HEK293 (cell line): ENCODE measurements around the gene ATP6V0E2.

Source experiments
- HOXA7 ChIP-seq: sonication (generic); formaldehyde crosslinking; IDR thresholded peaks from 2 replicates; pipeline ENCODE4 v1.8.1; 2022; ENCODE audit warnings: missing genetic modification reagents, borderline replicate concordance
- SCRT1 ChIP-seq: fragments of 450-650 bp; formaldehyde crosslinking; IDR thresholded peaks from 2 replicates; pipeline ENCODE4 v1.5.1; 2016; ENCODE audit warnings: missing biosample characterization, missing genetic modification characterization, borderline replicate concordance
- SCRT2 ChIP-seq: fragments of 450-650 bp; formaldehyde crosslinking; IDR thresholded peaks from 2 replicates; pipeline ENCODE4 v1.5.1; 2016; ENCODE audit warnings: missing biosample characterization, missing genetic modification characterization
- YY1 ChIP-seq: fragments of 450-650 bp; formaldehyde crosslinking; IDR thresholded peaks from 2 replicates; pipeline ENCODE4 v1.5.1; 2018; ENCODE audit warnings: missing biosample characterization, missing genetic modification characterization
- ZBTB11 ChIP-seq: fragments of 450-650 bp; formaldehyde crosslinking; conservative IDR thresholded peaks from 2 replicates; pipeline ENCODE4 v1.5.1; 2016; ENCODE audit warnings: low read depth, missing biosample characterization, missing genetic modification characterization
- ZFP3 ChIP-seq: fragments of 450-650 bp; formaldehyde crosslinking; IDR thresholded peaks from 2 replicates; pipeline ENCODE4 v1.5.1; 2016; ENCODE audit warnings: low read depth, missing biosample characterization, missing genetic modification characterization
- ZIC2 ChIP-seq: fragments of 450-650 bp; formaldehyde crosslinking; IDR thresholded peaks from 2 replicates; pipeline ENCODE4 v1.5.1; 2016; ENCODE audit warnings: missing biosample characterization, missing genetic modification characterization
- ZNF239 ChIP-seq: fragments of 450-650 bp; formaldehyde crosslinking; IDR thresholded peaks from 2 replicates; pipeline ENCODE4 v1.5.1; 2016; ENCODE audit warnings: missing biosample characterization, missing genetic modification characterization
- ZNF571 ChIP-seq: fragments of 450-650 bp; formaldehyde crosslinking; IDR thresholded peaks from 2 replicates; pipeline ENCODE4 v1.5.0; 2017; ENCODE audit warnings: missing biosample characterization, missing genetic modification characterization
- ZSCAN30 ChIP-seq: fragments of 450-650 bp; IDR thresholded peaks from 2 replicates; pipeline ENCODE4 v1.5.1; 2018; ENCODE audit warnings: missing biosample characterization, mild to moderate bottlenecking, missing genetic modification characterization, moderate library complexity
- TF ChIP-seq, protein P1 (sequence below): fragments of 450-650 bp; formaldehyde crosslinking; IDR thresholded peaks from 2 replicates; pipeline ENCODE4 v1.5.1; 2016; ENCODE audit warnings: missing biosample characterization, missing genetic modification characterization

DNA sequence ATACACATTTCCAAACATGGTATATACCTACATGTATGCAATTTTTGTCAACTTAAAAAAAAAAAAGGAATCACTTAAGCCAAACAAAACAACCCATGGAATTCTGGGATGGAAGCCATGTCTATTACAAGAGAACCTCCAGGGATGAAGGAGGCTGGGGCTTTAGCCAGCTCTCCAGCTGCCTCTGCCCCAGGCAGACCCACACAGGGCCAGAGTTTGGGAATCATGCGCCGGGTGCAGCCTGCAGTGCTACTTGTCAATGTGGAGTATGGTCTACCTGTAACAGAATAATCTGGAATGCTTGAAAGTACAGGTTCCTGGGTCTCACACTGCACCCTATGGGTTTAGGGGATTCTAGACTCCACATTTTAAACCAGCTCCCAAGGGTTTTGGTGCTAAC lies 10.8 kb downstream of the ATP6V0E2 start:
- TF ChIP-seq SCRT1: no peak
- TF ChIP-seq HOXA7: no peak
- no peak for TF ChIP-seq ZNF239 (tag by site-specific recombination)
- no peak for TF ChIP-seq YY1 (tag by site-specific recombination)
- no peak for TF ChIP-seq SCRT2 (tag by site-specific recombination)
- TF ChIP-seq ZNF571 (tag by site-specific recombination): no peak
- no peak for TF ChIP-seq ZBTB11 (tag by site-specific recombination)
- TF ChIP-seq ZIC2 (tag by site-specific recombination): no peak
- TF ChIP-seq, protein P1, sequence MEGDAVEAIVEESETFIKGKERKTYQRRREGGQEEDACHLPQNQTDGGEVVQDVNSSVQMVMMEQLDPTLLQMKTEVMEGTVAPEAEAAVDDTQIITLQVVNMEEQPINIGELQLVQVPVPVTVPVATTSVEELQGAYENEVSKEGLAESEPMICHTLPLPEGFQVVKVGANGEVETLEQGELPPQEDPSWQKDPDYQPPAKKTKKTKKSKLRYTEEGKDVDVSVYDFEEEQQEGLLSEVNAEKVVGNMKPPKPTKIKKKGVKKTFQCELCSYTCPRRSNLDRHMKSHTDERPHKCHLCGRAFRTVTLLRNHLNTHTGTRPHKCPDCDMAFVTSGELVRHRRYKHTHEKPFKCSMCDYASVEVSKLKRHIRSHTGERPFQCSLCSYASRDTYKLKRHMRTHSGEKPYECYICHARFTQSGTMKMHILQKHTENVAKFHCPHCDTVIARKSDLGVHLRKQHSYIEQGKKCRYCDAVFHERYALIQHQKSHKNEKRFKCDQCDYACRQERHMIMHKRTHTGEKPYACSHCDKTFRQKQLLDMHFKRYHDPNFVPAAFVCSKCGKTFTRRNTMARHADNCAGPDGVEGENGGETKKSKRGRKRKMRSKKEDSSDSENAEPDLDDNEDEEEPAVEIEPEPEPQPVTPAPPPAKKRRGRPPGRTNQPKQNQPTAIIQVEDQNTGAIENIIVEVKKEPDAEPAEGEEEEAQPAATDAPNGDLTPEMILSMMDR: no peak
- no peak for TF ChIP-seq ZSCAN30 (tag by site-specific recombination)
- TF ChIP-seq ZFP3 (tag by site-specific recombination): no peak
